ENCODE data around the gene PITX3.

The PITX3 gene

DNA sequence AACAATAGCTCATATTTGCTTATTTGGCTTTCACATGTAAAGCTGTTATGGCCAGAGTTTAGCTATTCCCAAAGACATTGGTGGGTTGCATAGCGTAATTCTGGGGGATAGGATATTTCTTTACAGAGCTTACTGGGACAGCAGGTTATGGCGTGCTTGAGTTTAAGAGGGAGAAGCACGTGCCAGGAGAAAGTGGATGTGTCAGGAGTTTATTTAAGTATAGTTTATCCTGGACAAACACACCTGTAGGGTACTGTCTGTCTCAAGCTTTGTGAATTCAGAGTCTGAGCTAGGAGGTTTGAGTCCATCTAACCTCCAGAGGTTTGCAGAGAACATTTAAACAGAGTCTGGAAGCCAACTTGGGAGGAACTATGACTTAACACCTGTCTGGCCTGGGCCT, 25.4 kb upstream of the PITX3 start:
- CTCF ChIA-PET = interaction anchor here (0.7 to 4.7 kb wide), 14 partner anchors 8 to 213 kb away, joined by 3 to 32 read pairs (median 6); no protein-coding TSS in a partner anchor
- POLR2A ChIA-PET = interaction anchor here (0.6 to 1.0 kb wide), 2 partner anchors 11 to 17 kb away, joined by 3 to 10 read pairs; no protein-coding TSS in a partner anchor
- DNase-seq (ENCODE audit: extremely low spot score) = no peak
- TF ChIP-seq, protein P1, sequence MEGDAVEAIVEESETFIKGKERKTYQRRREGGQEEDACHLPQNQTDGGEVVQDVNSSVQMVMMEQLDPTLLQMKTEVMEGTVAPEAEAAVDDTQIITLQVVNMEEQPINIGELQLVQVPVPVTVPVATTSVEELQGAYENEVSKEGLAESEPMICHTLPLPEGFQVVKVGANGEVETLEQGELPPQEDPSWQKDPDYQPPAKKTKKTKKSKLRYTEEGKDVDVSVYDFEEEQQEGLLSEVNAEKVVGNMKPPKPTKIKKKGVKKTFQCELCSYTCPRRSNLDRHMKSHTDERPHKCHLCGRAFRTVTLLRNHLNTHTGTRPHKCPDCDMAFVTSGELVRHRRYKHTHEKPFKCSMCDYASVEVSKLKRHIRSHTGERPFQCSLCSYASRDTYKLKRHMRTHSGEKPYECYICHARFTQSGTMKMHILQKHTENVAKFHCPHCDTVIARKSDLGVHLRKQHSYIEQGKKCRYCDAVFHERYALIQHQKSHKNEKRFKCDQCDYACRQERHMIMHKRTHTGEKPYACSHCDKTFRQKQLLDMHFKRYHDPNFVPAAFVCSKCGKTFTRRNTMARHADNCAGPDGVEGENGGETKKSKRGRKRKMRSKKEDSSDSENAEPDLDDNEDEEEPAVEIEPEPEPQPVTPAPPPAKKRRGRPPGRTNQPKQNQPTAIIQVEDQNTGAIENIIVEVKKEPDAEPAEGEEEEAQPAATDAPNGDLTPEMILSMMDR (IDR thresholded peaks at IDR 0.05; ENCODE audit: control extremely low read depth, extremely low read depth, low read depth, missing control alignments) = no peak

DNA sequence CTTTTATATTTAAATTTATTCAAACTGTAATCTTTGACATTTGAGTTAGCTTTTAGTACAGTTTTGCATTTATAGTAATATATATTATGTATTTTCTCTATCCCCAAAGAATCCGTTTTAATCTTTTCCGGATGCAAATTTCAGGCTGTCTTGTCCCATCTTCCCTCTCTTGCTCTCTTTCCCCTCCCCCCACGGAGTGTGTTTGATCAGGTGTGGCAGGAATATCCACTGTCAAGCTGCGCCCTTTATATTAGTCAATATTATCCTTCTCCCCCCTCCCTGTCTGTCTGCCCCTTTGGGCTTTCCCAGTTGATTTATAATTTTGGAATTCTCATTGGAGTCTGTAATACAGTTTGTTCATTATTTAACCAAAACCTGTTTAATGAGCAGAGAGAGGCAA, 23.1 kb upstream of the PITX3 start:
- no peak for DNase-seq (ENCODE audit: extremely low spot score)
- ChIA-PET CTCF (interaction anchor here (1.5 to 1.6 kb wide), 2 partner anchors 19 to 30 kb away, joined by 3 read pairs; partner anchors contain the start of gene GBF1), POLR2A (no interaction called here)
- TF ChIP-seq, protein P1 (IDR thresholded peaks at IDR 0.05; ENCODE audit: control extremely low read depth, extremely low read depth, low read depth, missing control alignments) = no peak

DNA sequence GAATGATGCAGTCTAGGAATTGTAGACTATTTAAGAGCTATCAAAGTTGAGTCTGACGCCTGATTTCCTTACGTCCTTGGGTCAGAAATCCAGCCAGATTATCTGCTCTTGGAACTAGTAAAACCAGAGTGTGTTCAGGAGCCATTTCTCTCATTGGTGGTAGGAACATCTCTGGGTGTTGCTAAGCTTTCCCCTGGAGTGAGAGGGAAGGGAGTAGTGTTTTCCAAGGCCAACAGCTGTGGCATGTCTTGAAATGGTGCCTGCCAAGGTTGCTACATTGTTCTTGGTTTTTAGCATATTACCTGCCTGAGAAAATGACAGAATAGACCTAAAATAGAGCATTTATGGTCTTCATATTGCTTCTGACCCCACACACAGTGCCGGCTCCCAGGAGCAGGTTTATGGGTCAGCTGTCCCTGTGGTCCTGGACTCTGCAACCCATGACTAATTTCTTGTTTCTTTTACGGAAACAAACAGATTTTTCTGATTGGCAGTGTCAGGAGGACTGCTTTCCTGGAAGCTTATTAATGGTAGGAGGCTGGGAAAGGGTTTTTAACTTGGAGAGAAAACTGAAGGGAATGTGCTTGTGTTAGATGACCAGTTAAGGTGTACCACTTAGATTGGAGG, 21.5 kb upstream of the PITX3 start:
- DNase-seq (ENCODE audit: extremely low spot score) = no peak
- TF ChIP-seq, protein P1 (IDR thresholded peaks at IDR 0.05; ENCODE audit: control extremely low read depth, extremely low read depth, low read depth, missing control alignments) = no peak
- POLR2A ChIA-PET = interaction anchor here (1.0 kb wide), 1 partner anchor 18 kb away, joined by 3 read pairs; the partner anchor contains the start of gene GBF1
- CTCF ChIA-PET = interaction anchor here (0.7 to 1.0 kb wide), 2 partner anchors 11 to 13 kb away, joined by 3 read pairs; no protein-coding TSS in a partner anchor

DNA sequence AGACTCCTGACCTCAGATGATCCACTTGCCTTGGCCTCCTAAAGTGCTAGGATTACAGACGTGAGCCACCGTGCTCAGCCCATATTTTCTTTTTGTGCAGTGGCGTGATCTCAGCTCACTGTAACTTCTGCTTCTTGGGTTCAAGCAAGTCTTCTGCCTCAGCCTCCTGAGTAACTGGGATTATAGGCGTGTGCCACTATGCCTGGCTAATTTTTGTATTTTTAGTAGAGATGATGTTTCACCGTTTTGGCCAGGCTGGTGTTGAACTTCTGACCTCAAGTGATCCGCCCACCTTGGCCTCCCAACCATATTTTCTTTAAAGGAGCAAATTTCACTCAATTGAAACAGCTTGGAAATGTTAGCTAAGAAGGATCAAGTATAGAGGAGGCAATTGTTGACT, 20.5 kb upstream of the PITX3 start:
- no peak for DNase-seq (ENCODE audit: extremely low spot score)
- POLR2A ChIA-PET = interaction anchor here (1.0 kb wide), 1 partner anchor 17 kb away, joined by 3 read pairs; the partner anchor contains the start of gene GBF1
- TF ChIP-seq, protein P1 (IDR thresholded peaks at IDR 0.05; ENCODE audit: control extremely low read depth, extremely low read depth, low read depth, missing control alignments) = no peak
- CTCF ChIA-PET = interaction anchor here (1.0 kb wide), 1 partner anchor 10 kb away, joined by 3 read pairs; no protein-coding TSS in a partner anchor

DNA sequence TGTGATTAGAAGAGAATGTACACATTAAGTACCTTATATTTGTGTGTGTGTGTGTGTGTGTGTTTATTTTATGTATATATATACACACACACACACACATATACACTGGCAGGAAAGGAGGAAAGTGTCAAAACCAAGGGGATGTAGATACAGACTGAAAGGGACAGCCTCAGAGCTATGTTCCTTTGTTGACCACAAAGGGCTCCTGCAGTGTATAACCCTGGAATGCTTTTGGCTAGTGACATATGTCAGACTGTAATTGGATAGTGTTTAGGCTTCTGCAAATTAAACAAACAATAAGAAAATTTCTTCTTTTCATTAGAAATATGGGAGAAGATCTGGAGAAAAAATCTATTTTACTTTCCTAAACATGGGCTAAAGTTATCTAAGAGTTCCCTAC, 19.9 kb upstream of the PITX3 start:
- POLR2A ChIA-PET = no interaction called here
- DNase-seq (ENCODE audit: extremely low spot score) = no peak
- TF ChIP-seq, protein P1 (IDR thresholded peaks at IDR 0.05; ENCODE audit: control extremely low read depth, extremely low read depth, low read depth, missing control alignments) = no peak
- CTCF ChIA-PET = no interaction called here

DNA sequence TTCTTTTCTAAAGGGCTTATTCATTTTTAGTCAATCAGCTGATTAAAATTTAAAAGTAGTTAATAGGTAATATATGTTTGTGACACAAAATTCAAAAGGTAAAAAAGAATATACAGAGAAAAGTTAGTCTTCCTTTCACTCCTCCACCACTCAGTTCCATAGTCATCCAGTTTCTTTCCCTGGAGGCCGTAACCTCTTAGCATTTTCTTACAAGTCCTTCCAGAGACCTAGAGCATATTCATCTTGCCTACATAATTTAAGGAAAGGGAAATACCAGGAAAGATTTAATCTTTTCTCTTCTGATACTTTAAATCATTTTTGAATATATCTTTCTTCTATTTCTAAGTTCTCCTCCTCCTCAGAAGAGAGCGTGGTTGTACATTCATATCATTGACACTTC, 14.1 kb upstream of the PITX3 start:
- ChIA-PET CTCF (interaction anchor here (4.3 kb wide), 1 partner anchor 24 kb away, joined by 27 read pairs; no protein-coding TSS in a partner anchor), POLR2A (no interaction called here)
- TF ChIP-seq, protein P1 (IDR thresholded peaks at IDR 0.05; ENCODE audit: control extremely low read depth, extremely low read depth, low read depth, missing control alignments) = no peak
- DNase-seq (ENCODE audit: extremely low spot score) = no peak
